Nephron progenitor cell (in vitro differentiated cells): ENCODE measurements around the gene BGLAP.
A peak's percentile ranks its signal among the peaks of the same experiment; 100 is the strongest.

ENCODE experiments used
- DNase-seq: peaks from one replicate; pipeline ENCODE4 v3.0.0; 2021
- H3K27ac Mint-ChIP-seq: 2 replicates; pipeline ENCODE4 v1.8.0; 2021; ENCODE audit warnings: mild to moderate bottlenecking, moderate library complexity, mixed read lengths
- H3K27me3 Mint-ChIP-seq: 2 replicates; pipeline ENCODE4 v1.8.0; 2021; ENCODE audit warnings: mild to moderate bottlenecking, low read depth, mixed read lengths; ENCODE audit not compliant: poor library complexity
- H3K36me3 Mint-ChIP-seq: 2 replicates; pipeline ENCODE4 v1.8.0; 2021; ENCODE audit warnings: low read depth, mixed read lengths
- H3K4me1 Mint-ChIP-seq: 2 replicates; pipeline ENCODE4 v1.8.0; 2021; ENCODE audit warnings: mixed read lengths
- H3K4me3 Mint-ChIP-seq: 2 replicates; pipeline ENCODE4 v1.8.0; 2021; ENCODE audit warnings: mild to moderate bottlenecking, moderate library complexity, mixed read lengths
- H3K9me3 Mint-ChIP-seq: 2 replicates; pipeline ENCODE4 v1.8.0; 2021; ENCODE audit warnings: mild to moderate bottlenecking, moderate library complexity, mixed read lengths
- TF ChIP-seq, protein P1 (sequence below): fragments of 200-600 bp; sonication (generic); IDR thresholded peaks from 2 replicates; pipeline ENCODE4 v1.5.0; 2021; ENCODE audit warnings: antibody characterized with exemption

BGLAP gene

DNA sequence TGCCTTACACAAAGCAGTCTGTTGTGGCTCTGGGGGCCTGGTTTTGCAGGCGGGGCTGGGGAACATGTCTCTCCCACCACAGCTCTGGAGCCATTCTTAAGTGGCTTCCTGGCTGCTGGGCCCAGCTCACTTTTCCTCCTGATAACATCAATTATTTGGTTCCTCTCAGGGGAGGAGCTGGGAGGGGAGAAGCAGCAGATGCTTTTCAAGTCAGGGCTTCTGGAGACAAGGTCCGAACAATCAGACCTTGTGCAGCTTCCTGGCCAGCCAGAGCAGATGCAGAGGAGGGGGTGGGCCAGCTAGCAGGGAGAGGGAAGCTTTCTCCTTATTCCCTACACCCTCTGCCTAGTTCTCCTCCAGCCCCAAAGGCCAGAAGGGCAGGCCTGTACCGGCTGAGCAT, 9.5 kb downstream of the BGLAP start:
- H3K9me3 Mint-ChIP-seq, result no peaks in the 10 kb centered on the region
- no peak overlapping the region for H3K4me3 Mint-ChIP-seq
- peaks cover 17% of the 10 kb centered on the region for H3K4me1 Mint-ChIP-seq
- H3K36me3 Mint-ChIP-seq, result peaks cover 36% of the 10 kb centered on the region
- H3K27me3 Mint-ChIP-seq, result peaks cover 3% of the 10 kb centered on the region
- DNase-seq, result no peak
- H3K27ac Mint-ChIP-seq, result no peak overlapping the region
- TF ChIP-seq, protein P1, sequence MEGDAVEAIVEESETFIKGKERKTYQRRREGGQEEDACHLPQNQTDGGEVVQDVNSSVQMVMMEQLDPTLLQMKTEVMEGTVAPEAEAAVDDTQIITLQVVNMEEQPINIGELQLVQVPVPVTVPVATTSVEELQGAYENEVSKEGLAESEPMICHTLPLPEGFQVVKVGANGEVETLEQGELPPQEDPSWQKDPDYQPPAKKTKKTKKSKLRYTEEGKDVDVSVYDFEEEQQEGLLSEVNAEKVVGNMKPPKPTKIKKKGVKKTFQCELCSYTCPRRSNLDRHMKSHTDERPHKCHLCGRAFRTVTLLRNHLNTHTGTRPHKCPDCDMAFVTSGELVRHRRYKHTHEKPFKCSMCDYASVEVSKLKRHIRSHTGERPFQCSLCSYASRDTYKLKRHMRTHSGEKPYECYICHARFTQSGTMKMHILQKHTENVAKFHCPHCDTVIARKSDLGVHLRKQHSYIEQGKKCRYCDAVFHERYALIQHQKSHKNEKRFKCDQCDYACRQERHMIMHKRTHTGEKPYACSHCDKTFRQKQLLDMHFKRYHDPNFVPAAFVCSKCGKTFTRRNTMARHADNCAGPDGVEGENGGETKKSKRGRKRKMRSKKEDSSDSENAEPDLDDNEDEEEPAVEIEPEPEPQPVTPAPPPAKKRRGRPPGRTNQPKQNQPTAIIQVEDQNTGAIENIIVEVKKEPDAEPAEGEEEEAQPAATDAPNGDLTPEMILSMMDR, result no peak

DNA sequence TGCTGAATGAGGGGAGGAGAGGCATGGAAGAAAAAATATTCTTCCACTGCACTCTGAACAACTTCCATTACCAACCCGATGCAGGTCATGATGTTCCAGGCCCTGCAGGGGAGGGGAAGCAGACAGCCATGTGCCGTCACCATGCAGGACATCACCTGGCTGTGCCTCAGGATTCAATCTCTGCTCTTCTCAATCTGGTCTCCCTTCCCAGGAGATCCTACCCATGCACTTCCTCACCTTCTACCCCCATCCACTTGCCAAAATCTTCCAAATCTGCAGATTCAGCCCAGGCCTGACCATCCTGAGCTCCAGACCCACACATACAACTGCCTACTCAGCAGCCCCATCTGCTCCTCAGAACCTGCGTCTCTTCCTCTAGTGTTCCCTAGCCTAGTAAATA, 11.7 kb downstream of the BGLAP start:
- Mint-ChIP-seq H3K36me3 (peaks cover 49% of the 10 kb centered on the region), H3K4me1 (peaks cover 11% of the 10 kb centered on the region), H3K9me3 (no peaks in the 10 kb centered on the region), H3K4me3 (no peak overlapping the region), H3K27me3 (peaks cover 3% of the 10 kb centered on the region), H3K27ac (no peak overlapping the region)
- TF ChIP-seq, protein P1, result no peak
- no peak for DNase-seq

DNA sequence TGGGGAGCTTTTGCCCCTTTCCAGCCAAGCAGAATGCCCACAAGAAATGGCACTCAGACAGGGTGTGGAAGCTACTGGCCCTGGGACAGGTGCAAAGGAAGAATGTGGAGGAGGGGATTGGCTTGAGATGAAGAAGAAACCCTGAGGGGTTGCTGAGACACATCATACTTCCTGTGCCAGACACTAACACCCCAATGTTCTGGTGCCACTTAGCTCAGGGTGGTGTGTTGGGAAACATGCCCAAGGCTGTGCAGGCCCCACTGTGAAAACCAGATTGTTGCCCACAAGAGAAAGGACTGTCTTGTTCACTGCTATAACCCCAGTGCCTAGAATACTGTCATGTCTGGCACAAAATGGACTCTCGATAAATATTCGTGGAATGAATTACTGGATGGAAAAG, 15.7 kb downstream of the BGLAP start:
- no peak for DNase-seq

DNA sequence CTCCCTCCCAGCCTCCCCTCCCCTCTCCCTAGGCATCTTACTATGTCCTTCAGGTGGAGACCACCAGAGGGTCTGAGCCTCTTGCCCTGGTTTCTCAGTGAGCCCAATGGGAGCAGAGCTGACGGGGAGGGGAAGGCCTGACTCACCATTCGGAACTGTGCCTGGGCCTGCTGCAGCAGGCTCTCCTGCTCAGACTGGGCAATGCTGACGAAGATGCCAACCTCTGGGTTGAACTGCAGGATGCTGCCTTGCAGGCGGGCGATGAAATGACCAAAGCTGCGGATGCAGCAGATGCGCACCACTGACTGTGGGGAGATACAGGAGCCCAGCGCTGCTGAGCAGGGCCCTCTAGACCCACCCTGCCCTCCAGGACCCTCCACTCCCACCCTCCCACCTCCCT, 16.9 kb downstream of the BGLAP start:
- H3K27me3 Mint-ChIP-seq, result no peaks in the 10 kb centered on the region
- peaks cover 69% of the 10 kb centered on the region for H3K36me3 Mint-ChIP-seq
- DNase-seq, result no peak
- H3K9me3 Mint-ChIP-seq, result no peaks in the 10 kb centered on the region
- no peak overlapping the region for H3K4me3 Mint-ChIP-seq
- H3K27ac Mint-ChIP-seq, result no peak overlapping the region
- TF ChIP-seq, protein P1, result no peak
- no peaks in the 10 kb centered on the region for H3K4me1 Mint-ChIP-seq

More for the DNA sequence above, 15.7 kb downstream of the BGLAP start:
- no peaks in the 10 kb centered on the region for H3K27me3 Mint-ChIP-seq
- TF ChIP-seq, protein P1, result no peak
- H3K4me1 Mint-ChIP-seq, result no peaks in the 10 kb centered on the region
- no peaks in the 10 kb centered on the region for H3K9me3 Mint-ChIP-seq
- H3K36me3 Mint-ChIP-seq, result peaks cover 67% of the 10 kb centered on the region
- peak overlapping the region; percentile 51 for H3K27ac Mint-ChIP-seq
- H3K4me3 Mint-ChIP-seq, result no peak overlapping the region

DNA sequence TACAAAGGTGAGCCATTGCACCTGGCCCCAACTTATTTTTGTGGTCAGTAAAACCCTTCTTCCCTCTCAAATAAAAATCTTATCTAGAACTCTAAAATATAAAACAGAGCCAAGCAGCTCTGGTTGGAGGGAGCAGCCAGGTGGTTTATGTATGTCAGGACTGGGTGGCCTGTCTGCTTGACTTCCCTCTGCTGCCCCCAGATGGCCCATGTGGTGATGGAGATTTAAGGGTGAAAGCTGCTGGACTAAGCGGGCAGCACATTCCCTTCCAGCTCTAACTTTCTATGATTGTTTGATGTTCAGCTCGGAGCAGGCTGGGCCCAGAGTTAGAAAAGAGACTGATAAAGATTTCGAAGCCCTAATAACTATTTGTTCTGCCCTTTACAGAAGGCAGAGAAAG, 17.8 kb downstream of the BGLAP start:
- Mint-ChIP-seq H3K27me3 (no peaks in the 10 kb centered on the region), H3K4me1 (no peaks in the 10 kb centered on the region), H3K27ac (peak overlapping the region; percentile 82), H3K9me3 (no peaks in the 10 kb centered on the region), H3K36me3 (peaks cover 74% of the 10 kb centered on the region), H3K4me3 (no peak overlapping the region)
- TF ChIP-seq, protein P1, result no peak
- no peak for DNase-seq

DNA sequence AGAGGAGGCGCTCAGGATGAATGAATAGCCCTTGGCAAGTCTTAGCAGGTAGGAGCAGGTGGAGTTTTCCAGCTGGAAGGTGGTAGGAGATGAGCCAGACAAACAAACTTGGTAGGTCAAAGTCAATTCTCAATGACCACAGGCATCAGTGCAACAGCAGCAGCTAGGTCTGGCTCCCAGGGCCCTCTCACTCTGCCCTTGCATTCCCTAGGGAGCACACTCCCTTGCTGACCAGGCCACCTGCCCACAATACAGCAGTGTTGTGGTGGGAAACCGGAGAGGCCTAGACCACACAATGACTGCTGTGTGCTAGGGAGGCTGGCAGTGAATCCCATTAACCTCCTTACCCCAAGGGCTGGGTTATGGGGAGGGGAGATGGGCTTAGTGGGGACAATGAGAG, 18.9 kb downstream of the BGLAP start:
- Mint-ChIP-seq H3K9me3 (no peaks in the 10 kb centered on the region), H3K27me3 (no peaks in the 10 kb centered on the region), H3K4me1 (no peaks in the 10 kb centered on the region), H3K36me3 (peaks cover 81% of the 10 kb centered on the region), H3K4me3 (no peak overlapping the region), H3K27ac (no peak overlapping the region)
- TF ChIP-seq, protein P1, result no peak
- no peak for DNase-seq
